GM19395 (cell line): ENCODE measurements around the gene ALPL.

ENCODE experiments used
- ATAC-seq: cut with Tn5 transposase; IDR thresholded peaks from one replicate; pipeline ENCODE4 v1.9.1; 2021; ENCODE audit warnings: mild to moderate bottlenecking, moderate library complexity; ENCODE audit not compliant: unreplicated experiment

ALPL gene

DNA sequence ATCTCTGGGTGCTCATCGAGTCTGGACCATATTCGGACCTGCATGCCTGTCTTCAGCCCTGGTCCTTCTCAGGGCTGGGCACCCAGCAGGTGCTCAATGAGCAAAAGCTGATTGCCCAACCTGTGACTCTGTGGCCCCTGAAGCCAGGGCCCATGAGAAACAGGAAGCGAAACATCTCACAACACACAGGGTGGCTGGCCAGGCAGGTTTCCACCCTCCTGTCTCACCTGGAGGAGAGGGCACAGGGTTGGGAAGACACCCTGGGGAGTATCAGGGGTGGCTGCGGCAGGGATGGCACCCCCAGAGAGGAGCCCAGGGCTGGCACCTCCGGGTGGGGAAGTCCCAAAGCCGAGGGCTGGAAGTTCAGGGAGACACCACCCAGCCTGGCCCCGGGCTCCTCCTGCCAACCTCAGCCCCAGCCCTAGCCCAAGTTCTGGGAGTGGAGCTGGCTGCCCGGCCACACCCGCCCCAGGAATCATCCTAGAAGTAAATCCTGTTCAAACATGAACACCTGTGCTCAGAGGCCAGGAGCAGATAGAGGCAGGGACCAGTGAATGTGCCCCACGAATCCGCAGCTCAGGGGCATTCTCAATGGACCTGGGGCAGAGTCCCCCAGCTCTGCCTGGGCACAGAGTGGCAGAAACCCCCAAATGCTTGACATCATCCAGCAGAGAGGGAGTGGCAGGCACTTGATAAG, 105.3 kb downstream of the ALPL start:
- no peak for ATAC-seq

DNA sequence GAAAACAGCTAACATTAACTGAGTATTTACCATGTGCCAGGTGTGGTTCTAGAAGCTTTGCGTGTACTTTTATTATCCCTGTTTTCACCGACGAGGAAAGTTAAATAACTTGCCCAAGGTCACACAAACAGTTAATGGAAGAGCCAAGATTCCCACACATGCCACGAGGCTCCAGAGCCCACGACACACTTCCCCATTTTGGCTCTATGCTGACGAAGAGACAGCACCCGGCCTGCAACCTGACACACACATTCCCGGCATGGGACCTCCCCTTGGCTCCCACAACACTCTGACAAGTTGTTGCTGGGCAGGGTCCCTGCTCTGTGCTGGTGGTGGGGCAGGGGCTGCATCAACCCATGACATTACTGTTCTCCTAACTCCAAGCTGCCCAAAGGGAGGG, 107.1 kb downstream of the ALPL start:
- ATAC-seq: no peak

DNA sequence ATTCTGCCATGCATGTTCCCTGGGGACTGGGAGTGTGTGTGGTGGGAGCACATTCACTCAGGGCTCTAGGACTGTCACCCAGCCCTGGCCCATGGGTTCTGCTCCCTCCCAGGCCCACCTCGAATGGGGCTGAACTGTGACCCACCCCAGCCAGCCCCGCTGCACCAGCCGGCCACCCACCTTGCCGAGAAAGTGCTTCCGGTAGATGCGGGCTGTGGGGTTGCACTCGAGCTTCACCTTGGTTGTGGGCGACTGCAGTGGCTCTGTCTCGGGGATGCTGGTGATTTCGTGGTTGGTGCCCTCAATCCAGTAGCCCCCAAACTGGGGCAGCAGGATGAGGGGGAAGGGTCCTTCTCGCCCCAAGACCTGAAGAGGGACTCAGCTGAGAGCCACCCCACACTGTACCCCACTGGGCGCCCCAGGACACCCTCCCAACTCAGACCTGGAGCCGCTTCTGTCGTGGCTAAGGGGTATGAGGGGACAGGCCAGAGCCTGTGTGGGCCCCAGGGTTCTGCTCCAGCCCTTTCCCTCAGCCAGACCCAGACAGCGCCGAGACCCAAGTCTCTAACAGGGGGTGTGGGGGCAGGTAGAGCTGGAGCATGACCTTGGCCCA, 108.0 kb downstream of the ALPL start:
- ATAC-seq: no peak

DNA sequence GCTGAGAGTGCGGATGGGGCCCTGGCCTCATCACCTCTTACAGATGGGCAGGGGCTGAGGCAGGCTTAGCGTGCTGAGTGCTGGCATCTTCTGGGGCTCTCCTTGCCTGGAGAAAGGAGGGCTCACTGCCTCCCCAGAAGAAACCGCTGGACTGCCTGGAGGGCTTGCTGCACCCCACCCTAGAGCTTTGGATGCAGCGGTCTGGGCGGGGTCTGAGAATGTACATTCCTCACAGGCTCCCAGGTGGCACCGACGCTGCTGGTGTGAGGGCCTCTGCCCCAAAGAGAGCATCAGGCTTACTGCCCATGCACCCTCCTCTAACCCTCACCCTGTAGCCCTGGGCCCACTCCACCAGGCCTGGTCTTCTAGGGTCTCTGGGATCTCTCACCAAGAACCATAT, 108.8 kb downstream of the ALPL start:
- ATAC-seq: no peak

DNA sequence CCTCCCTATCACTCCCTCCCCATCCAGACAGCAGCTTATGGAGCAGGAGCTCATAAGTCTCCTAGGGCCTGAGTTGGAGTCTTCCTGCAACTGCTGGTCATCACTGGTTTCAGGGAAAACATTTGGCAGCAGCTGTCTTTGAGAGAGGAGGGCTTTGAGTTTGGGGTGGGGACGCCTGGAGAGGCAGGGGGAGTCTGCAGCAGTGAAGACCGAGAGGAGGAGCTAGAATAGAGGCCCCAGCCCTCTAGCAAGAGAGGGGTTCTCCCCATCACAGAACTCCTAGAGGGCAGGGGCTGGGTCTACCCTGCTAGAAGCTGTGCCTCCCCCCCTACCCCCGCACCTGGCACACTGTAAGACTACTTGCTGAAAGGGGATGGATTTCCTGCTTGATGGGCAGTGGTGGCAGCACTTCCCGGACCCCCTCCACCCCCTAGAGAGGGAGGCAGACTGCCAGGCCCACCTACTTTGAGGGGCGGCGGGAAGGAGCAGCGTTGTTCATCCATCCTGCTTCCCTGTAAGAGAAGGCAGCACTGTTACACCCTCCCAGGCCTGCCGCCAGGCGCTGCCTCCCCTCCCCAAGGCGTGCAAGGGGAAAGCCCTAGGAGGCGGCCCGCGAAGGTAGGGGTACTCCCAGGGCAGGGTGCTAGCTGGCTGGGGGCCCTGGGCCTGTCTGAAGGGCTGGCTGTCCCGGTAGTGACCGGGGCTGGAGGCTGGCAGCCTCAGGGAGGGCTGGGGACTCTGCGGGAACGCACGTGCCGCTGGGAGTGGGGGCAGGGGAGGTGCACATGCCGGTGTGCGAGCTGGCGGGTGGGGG, 109.5 kb downstream of the ALPL start:
- no peak for ATAC-seq

DNA sequence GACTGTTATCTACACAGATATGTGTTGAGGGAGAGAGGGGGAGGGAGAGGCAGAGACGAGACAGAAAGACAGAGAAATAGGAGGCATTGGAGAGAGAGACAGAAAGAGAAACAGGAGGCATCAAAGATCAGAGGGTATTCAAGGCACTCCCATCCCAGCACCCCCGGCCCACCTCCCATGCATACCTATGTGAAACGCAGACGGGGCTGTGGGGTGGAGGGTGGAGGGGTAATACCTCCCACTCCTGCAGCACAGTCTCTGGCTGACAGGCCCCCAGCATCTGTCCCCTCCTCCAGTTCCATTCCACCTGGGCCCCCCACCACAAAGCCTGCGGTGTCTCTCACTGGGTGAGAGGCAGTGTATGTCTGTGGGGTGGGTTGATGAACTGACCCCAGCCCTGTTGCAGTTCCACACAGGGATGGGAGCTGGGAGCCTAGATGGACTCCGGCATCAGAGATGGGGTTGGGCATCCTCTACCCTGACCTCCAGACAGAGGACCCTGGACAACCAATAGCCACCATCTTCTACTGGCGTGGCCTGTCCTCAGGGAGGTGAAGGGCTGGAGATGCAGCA, 110.2 kb downstream of the ALPL start:
- no peak for ATAC-seq

DNA sequence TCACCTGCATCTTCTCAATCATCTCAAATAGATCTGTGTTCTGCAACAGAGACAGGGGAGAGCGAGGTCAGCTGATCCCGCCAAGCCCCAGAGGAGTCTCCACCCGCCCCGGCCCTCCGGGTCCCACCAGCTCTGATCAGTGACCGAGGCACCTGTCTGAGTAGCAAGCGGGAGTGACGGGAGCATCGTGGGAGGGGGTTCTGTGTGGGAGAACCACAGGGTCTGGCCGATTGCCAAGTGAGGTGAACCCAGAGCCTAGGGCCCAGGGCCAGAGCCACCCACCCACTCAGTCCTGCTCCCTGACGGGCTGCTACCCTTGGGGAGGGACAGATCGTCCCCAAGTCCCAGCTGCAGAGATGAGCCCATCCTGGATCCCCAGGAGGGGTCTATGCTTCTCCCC, 110.8 kb downstream of the ALPL start:
- no peak for ATAC-seq

DNA sequence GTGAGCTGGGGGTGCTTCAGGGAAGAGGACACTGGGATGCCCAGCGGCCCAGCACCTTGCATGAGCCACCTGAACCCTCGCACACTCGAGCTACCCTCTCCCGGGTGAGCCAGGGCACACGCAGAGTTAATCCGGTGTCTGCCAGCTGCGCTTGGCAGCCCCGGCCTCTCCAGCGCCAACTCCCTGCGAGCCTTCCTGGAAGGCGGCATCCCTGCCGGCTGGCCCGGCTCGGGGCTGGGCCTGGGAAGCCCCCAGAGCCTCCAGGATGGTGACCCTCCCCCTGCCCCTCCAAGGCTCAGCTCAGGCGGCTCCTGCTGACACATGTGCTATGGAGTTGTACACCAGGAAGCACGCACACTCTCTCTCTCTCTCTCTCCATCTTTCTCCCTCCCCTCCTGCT, 111.3 kb downstream of the ALPL start:
- no peak for ATAC-seq

DNA sequence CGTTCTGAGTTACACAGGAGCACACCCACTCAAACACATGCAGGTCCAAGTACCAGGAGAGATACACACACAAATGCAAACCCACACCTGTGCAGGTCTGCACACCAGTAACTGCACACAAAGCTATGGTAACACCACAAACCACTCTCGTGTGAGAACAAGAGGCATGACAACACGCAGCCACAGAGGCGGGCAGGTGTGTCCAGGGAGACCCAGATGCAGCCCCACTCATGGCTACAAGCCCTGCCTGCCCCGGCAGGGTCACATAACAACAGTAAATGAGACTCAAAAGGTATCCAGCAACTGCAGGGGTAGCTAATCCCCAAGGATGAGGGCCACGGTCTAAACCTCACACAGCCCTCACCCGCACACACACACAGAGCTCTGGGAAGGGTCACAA, 111.8 kb downstream of the ALPL start:
- ATAC-seq: no peak

DNA sequence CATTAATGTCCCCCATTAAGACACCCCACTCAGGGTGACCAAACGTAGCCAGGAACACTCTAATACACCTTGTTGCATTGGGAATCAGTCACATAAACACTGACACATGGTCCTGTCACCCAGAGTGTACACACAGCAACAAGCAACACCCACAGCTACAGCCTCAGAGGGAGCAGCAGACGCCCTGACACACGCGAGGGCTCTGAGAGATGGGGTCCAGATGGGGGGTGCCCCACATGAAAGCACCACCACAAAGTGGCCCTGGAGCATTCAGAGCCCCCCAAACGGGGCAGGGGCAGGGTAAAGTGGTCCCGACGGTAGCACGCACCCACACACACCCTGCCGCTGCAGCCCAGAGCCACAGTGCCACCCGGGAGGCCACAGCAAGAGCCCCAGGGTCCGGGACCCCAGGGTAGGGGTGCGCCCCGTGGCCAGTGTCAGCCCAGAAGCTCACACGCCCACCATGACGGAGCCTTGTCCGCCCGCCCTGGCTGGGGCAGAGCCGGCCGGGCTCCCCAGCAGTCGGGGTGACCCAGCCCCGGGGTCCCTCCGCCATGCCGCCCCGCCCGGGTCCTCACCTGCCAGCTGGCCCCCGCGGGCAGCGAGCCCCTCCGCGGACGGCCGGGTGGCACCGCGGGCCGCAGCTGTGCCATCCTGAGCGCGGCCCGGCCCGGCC, 112.7 kb downstream of the ALPL start:
- no peak for ATAC-seq

DNA sequence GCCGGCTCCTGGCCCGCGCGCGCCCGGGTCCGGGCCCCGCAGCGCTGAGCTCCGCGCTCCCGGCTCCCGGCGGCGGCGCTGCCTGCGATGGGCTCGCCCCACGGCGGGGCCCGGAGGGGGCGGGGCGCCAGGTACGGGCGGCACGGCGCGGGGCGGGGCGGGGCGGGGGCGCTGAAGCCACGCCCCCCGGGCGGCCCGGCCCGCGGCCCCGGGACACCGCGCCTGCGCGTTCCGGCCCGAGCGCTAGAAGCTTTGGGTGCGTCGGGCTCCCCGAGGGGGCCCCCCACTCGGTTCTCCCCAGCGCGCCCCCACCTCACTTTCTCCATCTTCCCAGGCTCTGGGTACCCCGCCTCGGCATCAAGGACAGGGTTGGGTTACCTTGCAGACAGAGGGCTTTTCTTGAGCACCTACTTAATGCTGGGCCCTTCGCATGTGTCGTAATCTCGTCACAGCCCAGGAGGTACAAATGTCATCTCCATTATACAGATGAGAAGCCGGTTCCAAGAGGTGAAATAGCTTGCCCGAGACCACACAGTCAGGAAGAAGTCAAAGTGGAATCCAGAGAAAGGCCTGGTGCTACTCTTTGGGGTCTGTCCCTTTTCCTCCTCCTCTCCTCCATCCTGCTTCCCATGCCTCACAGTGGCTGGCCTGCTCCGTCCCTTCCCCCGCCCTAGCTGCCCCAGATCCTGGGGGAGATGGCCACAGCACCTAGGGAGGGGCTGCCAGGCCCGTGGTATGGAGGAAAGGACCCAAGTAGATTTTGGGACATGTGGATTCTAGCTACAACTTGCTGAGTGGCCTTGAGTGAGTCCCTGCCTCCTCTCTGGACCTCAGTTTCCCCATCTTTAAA, 113.5 kb downstream of the ALPL start:
- no peak for ATAC-seq

DNA sequence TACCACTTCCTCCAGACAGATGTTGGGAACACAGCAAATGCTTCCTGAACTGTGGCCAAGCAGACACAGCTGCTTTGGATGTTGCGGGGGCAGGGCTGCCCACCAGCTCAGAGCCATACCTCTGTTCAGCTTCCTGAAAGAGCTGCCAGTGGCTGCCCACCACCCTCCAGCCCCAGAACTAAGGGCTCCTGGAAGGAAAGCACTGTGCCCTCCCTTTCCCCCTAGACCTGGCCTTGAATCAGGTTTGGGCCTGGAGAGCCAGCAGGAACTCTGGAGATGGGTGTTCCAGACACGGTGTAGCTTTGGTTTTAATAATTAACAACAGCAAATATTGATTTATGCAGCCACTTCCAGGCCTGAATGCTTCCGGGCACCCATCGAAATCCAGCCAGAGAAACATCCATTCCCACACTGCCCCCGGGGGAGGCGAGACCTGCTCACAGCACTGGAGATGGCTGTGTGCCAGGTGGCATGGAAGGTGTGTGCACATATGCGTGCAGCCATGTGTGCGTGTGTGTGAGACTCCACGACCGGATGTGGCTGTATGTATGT, 114.3 kb downstream of the ALPL start:
- ATAC-seq: no peak

DNA sequence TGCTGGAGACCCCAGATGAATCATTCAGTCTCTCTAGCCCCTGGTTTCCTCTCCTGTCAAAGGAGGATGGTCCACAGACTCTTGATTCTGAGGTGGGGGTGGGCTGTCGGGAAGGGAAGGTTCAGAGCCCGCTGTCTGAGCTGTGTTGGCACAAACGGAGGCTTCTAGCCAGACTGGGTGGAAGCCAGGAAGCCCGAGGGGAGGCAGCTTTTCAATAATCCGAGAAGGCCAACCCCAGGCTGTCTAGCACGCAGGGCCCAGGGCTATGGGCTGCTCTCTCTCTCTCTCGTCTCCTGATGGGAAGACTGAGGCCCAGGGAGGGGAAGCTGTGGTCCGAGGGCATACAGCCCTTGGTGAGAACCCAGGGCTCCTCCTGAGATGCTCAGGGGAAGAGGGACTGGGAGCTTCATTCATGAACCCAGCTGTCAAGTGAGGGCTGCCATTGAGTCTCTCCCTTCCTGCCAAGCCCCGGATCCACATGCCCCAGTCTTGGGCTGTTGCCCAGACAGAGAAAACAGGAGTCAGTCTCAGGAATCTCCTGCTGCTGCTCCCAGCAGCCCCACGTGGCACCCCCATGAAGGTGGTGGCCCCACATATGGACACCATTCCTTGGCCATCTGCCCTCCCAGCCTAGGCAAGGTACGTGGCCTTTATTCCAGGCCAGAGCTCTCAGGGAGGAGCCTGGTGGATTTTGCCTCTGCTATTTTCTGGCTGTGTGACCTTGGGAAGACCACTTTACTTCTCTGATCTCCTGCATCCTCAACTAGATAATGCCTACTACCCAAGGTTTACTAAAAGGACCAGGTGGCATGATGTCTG, 115.6 kb downstream of the ALPL start:
- ATAC-seq: no peak

DNA sequence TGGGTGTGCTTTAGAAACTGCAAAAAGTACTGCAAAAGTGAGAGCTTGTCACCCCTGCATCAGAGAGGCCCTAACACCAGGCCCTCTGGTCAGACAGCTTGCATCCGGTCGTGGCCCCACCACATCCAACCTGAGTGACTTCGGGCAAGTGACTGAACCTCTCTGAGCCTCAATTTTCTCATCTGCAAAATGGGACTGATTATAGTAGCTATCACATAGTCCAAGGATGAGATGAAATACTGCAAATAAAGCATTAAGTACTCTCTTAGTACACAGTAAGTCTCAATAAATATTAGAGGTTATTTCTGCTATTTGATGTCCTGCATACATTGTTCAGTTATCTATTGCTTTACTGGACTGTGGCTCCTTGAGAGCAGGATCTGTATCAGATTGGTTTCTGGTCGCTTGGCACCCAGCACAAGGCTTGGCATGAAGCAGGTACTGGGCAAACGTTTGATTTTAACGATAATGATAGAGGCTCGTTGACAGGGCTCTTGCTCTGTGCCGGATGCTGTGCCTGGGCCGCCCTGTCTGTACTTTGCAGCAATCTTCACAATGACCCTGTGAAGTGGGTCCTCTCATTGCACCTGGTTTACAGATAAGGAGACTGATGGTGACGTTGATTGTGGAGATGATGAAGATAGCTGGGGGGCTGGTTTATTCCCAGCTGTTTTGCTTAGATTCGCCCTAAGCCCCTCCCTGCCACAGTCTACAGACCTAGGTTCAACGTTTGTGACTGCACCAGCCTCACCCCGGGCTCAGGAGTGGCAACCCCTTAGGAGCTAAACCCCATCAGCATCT, 116.4 kb downstream of the ALPL start:
- ATAC-seq: no peak

DNA sequence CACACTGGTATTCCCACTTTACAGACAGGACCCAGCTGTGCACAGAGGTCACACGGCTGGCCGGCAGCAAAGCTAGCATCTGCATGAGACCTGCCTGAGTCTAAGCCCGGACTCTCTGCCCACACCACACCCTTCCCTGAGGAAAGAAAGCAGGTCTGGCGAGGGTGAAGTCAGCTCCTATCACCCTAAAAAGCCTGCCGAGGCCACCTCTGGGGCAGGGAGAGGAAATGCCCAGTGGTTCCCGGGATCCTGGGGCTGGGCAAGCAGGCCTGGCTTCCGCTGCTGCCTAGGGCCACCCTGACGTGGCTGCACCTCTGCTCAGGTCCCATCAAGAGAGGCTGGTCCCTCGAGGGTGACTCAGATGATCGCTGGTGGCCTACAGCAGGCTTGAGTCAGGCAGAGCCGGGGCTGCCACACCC, 117.7 kb downstream of the ALPL start:
- no peak for ATAC-seq
